IMR-90 (cell line): Measurements from ENCODE around the gene SLC26A2. TPM values are rescaled to one million over a fixed set of nuclear protein-coding genes. Genes with fewer than 3 reads are reported as not detected.

Experiments used
- ATAC-seq: fragments of 200-7000 bp; cut with Tn5 transposase; 2 replicates; pipeline ENCODE4 v1.9.1; 2020; ENCODE audit warnings: low read depth, mild to moderate bottlenecking, moderate library complexity
- BruUV-seq: library from RNA; stranded (reverse); fragments of 400-500 nt; replicated peaks from 2 replicates; lab custom pipeline; 2021; lab: Mats Ljungman, UMichigan
- CTCF ChIA-PET: fragments of 300-600 bp; formaldehyde crosslinking; extraction: SDS; loops from one replicate; lab custom pipeline; 2021; ENCODE audit warnings: antibody characterized with exemption; lab: Yijun Ruan, JAX
- POLR2A ChIA-PET: fragments of 300-600 bp; sonication (Branson Sonifier 250); formaldehyde crosslinking; loops from one replicate; lab custom pipeline; 2022; ENCODE audit warnings: antibody characterized with exemption; ENCODE audit not compliant: unreplicated experiment; lab: Charles Lee
- DNase-seq: peaks from one replicate; pipeline ENCODE4 v3.0.0; 2013
- H2AFZ ChIP-seq: replicated peaks from 2 replicates; pipeline ENCODE3; 2013; ENCODE audit warnings: low read length, mild to moderate bottlenecking; ENCODE audit not compliant: poor library complexity
- H2AK5ac ChIP-seq: 2 replicates; pipeline ENCODE4 v1.6.1; 2013; ENCODE audit warnings: low read depth, low read length, inconsistent platforms
- H2AK9ac ChIP-seq: replicated peaks from 2 replicates; pipeline ENCODE3; 2013; ENCODE audit warnings: mild to moderate bottlenecking, low read depth, low read length, moderate library complexity; ENCODE audit not compliant: poor library complexity
- H2BK120ac ChIP-seq: 2 replicates; pipeline ENCODE4 v1.6.1; 2013; ENCODE audit warnings: low read depth, low read length, inconsistent platforms
- H2BK15ac ChIP-seq: 3 replicates; pipeline ENCODE4 v1.6.1; 2013; ENCODE audit warnings: low read depth, low read length, inconsistent platforms
- H2BK20ac ChIP-seq: 2 replicates; pipeline ENCODE4 v1.6.1; 2013; ENCODE audit warnings: low read depth, mild to moderate bottlenecking, inconsistent platforms, low read length, moderate library complexity
- H2BK5ac ChIP-seq: 2 replicates; pipeline ENCODE4 v1.6.1; 2013; ENCODE audit warnings: mild to moderate bottlenecking, low read depth, low read length, inconsistent platforms; ENCODE audit not compliant: poor library complexity, severe bottlenecking
- H3K14ac ChIP-seq: replicated peaks from 2 replicates; pipeline ENCODE4 v1.6.1; 2013; ENCODE audit warnings: low read depth, low read length, inconsistent platforms
- H3K18ac ChIP-seq: 2 replicates; pipeline ENCODE4 v1.6.1; 2013; ENCODE audit warnings: low read depth, low read length, control low read depth
- H3K23ac ChIP-seq: 2 replicates; pipeline ENCODE4 v1.6.1; 2013; ENCODE audit warnings: low read depth, low read length, inconsistent platforms
- H3K27ac ChIP-seq: 2 replicates; pipeline ENCODE4 v1.5.1; 2013; ENCODE audit warnings: mild to moderate bottlenecking, control low read depth, low read length; ENCODE audit not compliant: insufficient read depth
- H3K27me3 ChIP-seq: 2 replicates; pipeline ENCODE4 v1.6.1; 2013; ENCODE audit warnings: low read length; ENCODE audit not compliant: control insufficient read depth, insufficient read depth
- H3K36me3 ChIP-seq: 2 replicates; pipeline ENCODE4 v1.6.1; 2013; ENCODE audit warnings: low read length, mixed read lengths; ENCODE audit not compliant: control insufficient read depth, insufficient read depth
- H3K4ac ChIP-seq: 2 replicates; pipeline ENCODE4 v1.6.1; 2013; ENCODE audit warnings: low read depth, low read length, inconsistent platforms
- H3K4me1 ChIP-seq: 2 replicates; pipeline ENCODE4 v1.6.1; 2013; ENCODE audit warnings: low read length, mixed read lengths; ENCODE audit not compliant: control insufficient read depth, insufficient read depth
- H3K4me2 ChIP-seq: 2 replicates; pipeline ENCODE4 v1.6.1; 2013; ENCODE audit warnings: low read depth, mild to moderate bottlenecking, control low read depth, low read length, moderate library complexity
- H3K4me3 ChIP-seq: 2 replicates; pipeline ENCODE4 v1.5.1; 2013; ENCODE audit warnings: low read depth, mild to moderate bottlenecking, control low read depth, low read length, moderate library complexity; ENCODE audit not compliant: insufficient read depth
- H3K56ac ChIP-seq: 2 replicates; pipeline ENCODE4 v1.6.1; 2013; ENCODE audit warnings: low read length, inconsistent platforms; ENCODE audit not compliant: insufficient read depth; ENCODE audit errors: extremely low read depth
- H3K79me1 ChIP-seq, 2 experiments: 2 replicates each; pipeline ENCODE4 v1.6.1; 2013; ENCODE audit warnings: low read length in 2 of 2, inconsistent platforms in 1 of 2, low read depth in 1 of 2
- H3K9ac ChIP-seq: 2 replicates; pipeline ENCODE4 v1.6.1; 2013; ENCODE audit warnings: low read depth, low read length, control low read depth
- H3K9me1 ChIP-seq: 2 replicates; pipeline ENCODE4 v1.6.1; 2013; ENCODE audit warnings: low read length, inconsistent platforms; ENCODE audit not compliant: insufficient read depth
- H3K9me3 ChIP-seq: 2 replicates; pipeline ENCODE4 v1.6.1; 2013; ENCODE audit warnings: low read length; ENCODE audit not compliant: control insufficient read depth, insufficient read depth
- H4K20me1 ChIP-seq: 2 replicates; pipeline ENCODE4 v1.6.1; 2013; ENCODE audit warnings: low read length, inconsistent platforms; ENCODE audit not compliant: insufficient read depth
- H4K5ac ChIP-seq: 2 replicates; pipeline ENCODE4 v1.6.1; 2013; ENCODE audit warnings: mild to moderate bottlenecking, low read depth, low read length, control low read depth
- H4K8ac ChIP-seq, 2 experiments: 2 replicates each; pipeline ENCODE4 v1.6.1; 2013; ENCODE audit warnings: low read depth in 2 of 2, low read length in 2 of 2, control low read depth in 1 of 2, inconsistent platforms in 1 of 2
- H4K91ac ChIP-seq: 2 replicates; pipeline ENCODE4 v1.6.1; 2013; ENCODE audit warnings: low read depth, low read length, inconsistent platforms; ENCODE audit not compliant: insufficient read depth
- BHLHE40 ChIP-seq: fragments of 150-350 bp; IDR thresholded peaks from 2 replicates; pipeline ENCODE4 v1.6.1; 2016; ENCODE audit warnings: mild to moderate bottlenecking, low read depth, low read length
- FOS ChIP-seq: fragments of 150-350 bp; IDR thresholded peaks from 2 replicates; pipeline ENCODE4 v1.6.1; 2016; ENCODE audit warnings: low read depth, low read length
- MAFK ChIP-seq: IDR thresholded peaks from 2 replicates; pipeline ENCODE4 v1.6.1; 2012; ENCODE audit warnings: low read depth, low read length, improper control_type of control experiment
- MAZ ChIP-seq: IDR thresholded peaks from 2 replicates; pipeline ENCODE4 v1.6.1; 2012; ENCODE audit warnings: low read depth, mild to moderate bottlenecking, low read length, improper control_type of control experiment, moderate library complexity, borderline replicate concordance
- NFE2L2 ChIP-seq: fragments of 150-350 bp; IDR thresholded peaks from 2 replicates; pipeline ENCODE4 v1.6.1; 2016; ENCODE audit warnings: low read depth, mild to moderate bottlenecking, low read length
- POLR2A ChIP-seq: IDR thresholded peaks from 2 replicates; pipeline ENCODE4 v1.6.1; 2012; ENCODE audit warnings: mild to moderate bottlenecking, low read depth, low read length
- RCOR1 ChIP-seq: IDR thresholded peaks from 2 replicates; pipeline ENCODE4 v1.6.1; 2012; ENCODE audit warnings: mild to moderate bottlenecking, low read length, improper control_type of control experiment; ENCODE audit not compliant: insufficient replicate concordance
- RFX5 ChIP-seq: IDR thresholded peaks from 2 replicates; pipeline ENCODE4 v1.8.0; 2012; ENCODE audit warnings: low read depth, mild to moderate bottlenecking, low read length, moderate library complexity
- USF2 ChIP-seq: fragments of 150-350 bp; IDR thresholded peaks from 2 replicates; pipeline ENCODE4 v1.6.1; 2017; ENCODE audit warnings: mild to moderate bottlenecking, antibody characterized with exemption, low read length, low read depth
- WGBS, 2 experiments: methylation state at CpG; one replicate each; pipeline versions ENCODE4 v1.1.5 to v1.1.7; 2013; ENCODE audit warnings: missing lambda C conversion rate in 2 of 2; ENCODE audit not compliant: insufficient read length in 1 of 2; ENCODE audit errors: extremely low coverage in 2 of 2; 5-methylcytosine and 5-hydroxymethylcytosine counted together
- dilution Hi-C: fragments of 300-500 bp; cut with HindIII; formaldehyde crosslinking; loops from one replicate; pipeline ENCODE4 v1.14.3; 2018; ENCODE audit warnings: low sequenced_read_pairs; ENCODE audit not compliant: unreplicated experiment
- in situ Hi-C: fragments of 300-500 bp; cut with MboI; formaldehyde crosslinking; loops from 3 replicates; pipeline ENCODE4 v1.14.3; 2019; ENCODE audit warnings: low sequenced_read_pairs, inconsistent platforms, mixed read lengths
- intact Hi-C: fragments of 100-400 bp; cut with micrococcal nuclease; formaldehyde crosslinking; loops from 2 replicates; pipeline ENCODE4 v1.10.0; 2022
- polyA plus RNA-seq, 3 experiments: library from polyadenylated mRNA; depleted of rRNA; stranded (reverse); fragments of >200 nt; gene quantifications; 2 replicates each; pipeline ENCODE4 v1.2.3, GENCODE V29; 2012; ENCODE audit warnings: low replicate concordance in 1 of 3
- total RNA-seq: library from RNA; depleted of rRNA; stranded (reverse); fragments of >200 nt; gene quantifications from 2 replicates; pipeline ENCODE4 v1.2.3, GENCODE V29; 2012

SLC26A2 gene
- total and polyA plus RNA-seq, 2 of the 4 experiments (the other 2 are of a cell fraction) = 2.2 to 9.9 TPM

GRCh38 chr5:150022158-150022531, 61.6 kb downstream of the SLC26A2 start:
- H2AFZ ChIP-seq = no peak overlapping the region
- BruUV-seq = no TSS peak
- dilution Hi-C loops = no loop called here
- WGBS, 2 experiments = no CpG with 5 or more reads among the region's 1 CpG
- peak; percentile 67 for ATAC-seq
- H2BK120ac ChIP-seq = no peak overlapping the region
- no peak overlapping the region for H3K27ac ChIP-seq
- H2BK20ac ChIP-seq = no peak overlapping the region
- peaks cover 10% of the 10 kb centered on the region for H3K9me1 ChIP-seq
- H3K4me2 ChIP-seq = peak overlapping the region; percentile 47; the same call in 1 of the 2 replicates
- H3K9me3 ChIP-seq = no peaks in the 10 kb centered on the region
- H3K23ac ChIP-seq = no peak overlapping the region; the same call in 1 of the 2 replicates
- TF ChIP-seq BHLHE40 (0 out of 2 replicates have a peak, but pooled peaks have one; percentile 25), MAZ (no peak), RCOR1 (no peak), MAFK (no peak), RFX5 (no peak), FOS (peak; percentile 34; the same call in 1 of the 2 replicates), POLR2A (no peak), NFE2L2 (no peak), USF2 (no peak)
- H3K9ac ChIP-seq = no peak overlapping the region
- H2BK5ac ChIP-seq = peak overlapping the region; percentile 80
- peaks cover 35% of the 10 kb centered on the region for H3K36me3 ChIP-seq
- H3K27me3 ChIP-seq = no peaks in the 10 kb centered on the region
- H3K4ac ChIP-seq = no peak overlapping the region; the same call in 1 of the 2 replicates
- peak; percentile 87 for DNase-seq
- intact Hi-C loops = no loop called here
- no peak overlapping the region for H4K8ac ChIP-seq
- H2AK5ac ChIP-seq = no peak overlapping the region
- POLR2A ChIA-PET = no interaction called here
- H4K20me1 ChIP-seq = peaks cover 3% of the 10 kb centered on the region; the same call in 1 of the 2 replicates
- H3K4me3 ChIP-seq = no peak overlapping the region
- H3K79me1 ChIP-seq = peaks cover 31 to 58% of the 10 kb centered on the region in 2 experiments
- peaks cover 12% of the 10 kb centered on the region for H3K4me1 ChIP-seq
- in situ Hi-C loops = no loop called here
- H2AK9ac ChIP-seq = no peak overlapping the region
- no peak overlapping the region for H4K91ac ChIP-seq
- CTCF ChIA-PET = interaction anchor here (0.6 to 1.7 kb wide), 2 partner anchors 17 to 192 kb away, joined by 3 read pairs; no protein-coding TSS in a partner anchor
- H3K14ac ChIP-seq = no peak overlapping the region; the same call in 1 of the 2 replicates
- H3K18ac ChIP-seq = no peak overlapping the region
- no peak overlapping the region for H2BK15ac ChIP-seq
- no peak overlapping the region for H4K5ac ChIP-seq
- H3K56ac ChIP-seq = no peak overlapping the region
